GM12801 (cell line): ENCODE results near the gene MTA1.

ENCODE experiments used
- CTCF ChIP-seq: IDR thresholded peaks from one replicate; pipeline ENCODE4 v1.5.1; 2011; ENCODE audit warnings: control low read depth; ENCODE audit not compliant: insufficient read length; ENCODE audit errors: extremely low read depth

The MTA1 gene

GRCh38 chr14:105425823-105426247 lies 6.2 kb downstream of the MTA1 start:
- TF ChIP-seq CTCF, result no peak

GRCh38 chr14:105426416-105427130 lies 6.9 kb downstream of the MTA1 start:
- TF ChIP-seq CTCF, result no peak

- no peak for TF ChIP-seq CTCF
These were observed 7.8 kb downstream of the MTA1 start for GRCh38 chr14:105427412-105427811.

- TF ChIP-seq CTCF, result no peak
These were observed 8.4 kb downstream of the MTA1 start for GRCh38 chr14:105427936-105428485.

- TF ChIP-seq CTCF, result no peak
These were observed 10.4 kb downstream of the MTA1 start for GRCh38 chr14:105430042-105430441.

GRCh38 chr14:105430565-105430964 lies 10.9 kb downstream of the MTA1 start:
- TF ChIP-seq CTCF, result no peak

GRCh38 chr14:105431256-105431655 lies 11.6 kb downstream of the MTA1 start:
- TF ChIP-seq CTCF, result no peak
